Measurements from ENCODE around the gene MCU. TPM values are rescaled to one million over a fixed set of nuclear protein-coding genes. Genes with fewer than 3 reads are reported as not detected.

Gene MCU
- total RNA-seq, 1 experiment from 2014 or later: 42.7 TPM

Other genes starting within 250 kb of the MCU start
- 25.7 and 26.7 TPM in 2 replicates for gene MICU1, start 66.1 kb upstream of the MCU start, total RNA-seq (2014; rRNA removed; shearing (Covaris generic))
- gene OIT3, start 201.6 kb downstream of the MCU start, total RNA-seq (2014; rRNA removed; shearing (Covaris generic)): not detected in 2 replicates